HK-2 (cell line): Measurements from ENCODE around the gene WNT9A.

Experiments
- DNase-seq: peaks from one replicate; pipeline ENCODE4 v3.0.0-alpha.2; 2018; ENCODE audit not compliant: unreplicated experiment

WNT9A gene

GRCh38 chr1:227954163-227954850 lies 6.6 kb upstream of the WNT9A start:
- DNase-seq: no peak

DNA sequence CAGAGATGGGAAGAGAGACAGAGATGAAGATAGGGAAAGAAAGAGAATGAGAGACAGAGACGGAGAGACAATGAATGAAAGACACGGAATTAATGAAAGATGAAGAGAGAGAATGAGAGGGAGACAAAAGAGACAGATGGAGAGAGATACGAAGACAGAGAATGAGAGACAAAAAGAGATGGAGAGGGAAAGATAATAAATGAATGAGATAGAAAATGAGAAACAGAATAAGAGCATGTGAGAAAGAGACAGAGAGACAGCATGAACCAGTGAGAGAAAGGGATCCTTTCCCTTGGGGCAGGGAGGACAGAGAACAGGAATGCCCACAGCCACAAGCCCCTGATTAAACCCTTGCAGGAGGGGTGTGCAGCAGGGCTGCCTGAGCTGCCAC lies 5.3 kb upstream of the WNT9A start:
- DNase-seq: no peak

DNA sequence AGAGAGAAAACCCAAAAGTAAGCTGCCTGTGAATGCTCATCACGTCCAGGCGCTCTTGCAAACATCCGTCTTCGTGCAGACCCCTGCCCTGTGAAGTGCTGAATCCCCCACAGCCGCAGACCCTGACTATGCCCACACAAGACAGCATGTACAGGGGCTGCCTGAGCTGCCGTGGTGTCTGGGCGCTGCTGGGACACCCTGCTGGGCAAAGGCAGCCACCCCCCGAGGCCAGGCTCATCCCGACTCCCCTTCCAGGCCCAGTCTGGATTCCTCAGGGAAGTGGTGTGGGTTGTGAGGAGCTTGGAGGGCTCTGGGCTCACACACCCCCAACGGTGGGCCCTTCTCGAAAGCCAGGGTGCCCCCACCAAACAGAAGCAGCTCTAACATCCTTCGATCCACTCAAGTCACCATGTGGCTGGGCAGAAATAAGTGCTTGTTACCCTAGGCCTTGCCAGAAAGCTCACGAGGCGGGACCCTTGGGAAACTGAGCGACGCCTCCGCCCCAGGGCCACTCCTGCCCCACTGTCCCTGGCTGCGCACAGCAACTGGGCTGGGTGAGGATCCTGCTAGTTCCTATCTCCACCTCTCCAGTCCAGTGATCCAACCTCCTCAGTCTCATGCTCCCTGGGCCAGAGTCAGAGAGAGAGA lies 4.8 kb upstream of the WNT9A start:
- no peak for DNase-seq

DNA sequence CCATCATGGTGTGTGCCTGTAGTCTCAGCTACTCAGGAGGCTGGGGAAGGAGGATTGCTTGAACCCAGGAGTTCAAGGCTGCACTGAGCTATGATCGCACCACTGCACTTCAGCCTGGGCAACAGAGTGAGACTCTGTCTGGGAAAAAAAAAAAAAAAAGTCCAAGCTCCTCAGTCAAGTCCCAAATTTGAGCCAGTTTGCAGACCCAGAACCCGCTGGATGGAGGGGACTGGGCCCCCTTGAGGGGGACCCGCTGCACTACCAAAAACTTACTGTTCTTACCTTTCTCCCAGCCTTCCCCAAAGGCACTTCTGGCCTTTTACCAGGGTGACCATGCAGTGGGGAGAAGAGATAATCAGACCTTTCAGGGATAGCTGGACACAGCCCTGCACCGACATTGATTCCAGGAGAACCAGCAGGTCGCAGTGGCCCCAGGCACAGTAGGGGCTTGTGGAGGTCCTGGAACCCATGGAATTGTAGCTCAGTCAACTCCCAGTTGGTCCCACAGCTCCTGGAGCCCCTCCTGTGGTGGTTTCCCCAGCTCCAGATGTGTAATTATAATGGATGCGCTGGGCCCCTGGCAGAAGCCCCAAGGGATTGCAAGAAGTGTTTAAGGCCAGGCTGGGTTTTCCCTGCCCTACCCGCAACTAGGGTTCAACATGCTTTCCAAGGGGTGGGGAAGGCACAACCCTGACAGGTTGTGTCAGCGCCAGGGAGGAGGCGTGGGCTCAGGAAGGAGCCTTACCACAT lies 4.1 kb upstream of the WNT9A start:
- no peak for DNase-seq

DNA sequence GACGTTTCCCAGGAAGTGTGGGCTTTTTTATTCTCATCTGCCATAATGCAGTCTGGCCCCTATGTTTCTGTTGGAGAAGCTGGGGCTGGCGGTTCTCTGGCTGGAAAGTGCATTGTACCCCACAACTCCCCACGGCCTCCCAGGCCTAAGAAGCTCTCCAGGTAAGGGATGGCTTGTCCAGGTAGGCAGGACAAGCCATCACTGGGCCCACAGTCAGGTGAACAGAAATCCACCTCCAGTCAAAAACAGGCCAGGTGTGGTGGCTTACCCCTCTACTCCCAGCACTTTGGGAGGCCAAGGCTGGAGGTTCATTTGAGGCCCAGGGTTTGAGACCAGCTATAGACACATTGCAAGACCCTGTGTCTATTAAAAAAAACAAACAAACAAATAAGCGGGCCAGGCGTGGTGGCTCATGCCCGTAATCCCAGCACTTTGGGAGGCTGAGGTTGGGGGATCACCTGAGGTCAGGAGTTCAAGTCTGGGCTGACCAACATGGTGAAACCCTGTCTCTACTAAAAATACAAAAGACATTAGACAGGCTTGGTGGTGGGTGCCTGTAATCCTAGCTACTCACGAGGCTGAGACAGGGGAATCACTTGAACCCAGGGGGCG lies 3.1 kb upstream of the WNT9A start:
- DNase-seq: no peak

GRCh38 chr1:227949954-227950734 lies 2.4 kb upstream of the WNT9A start:
- no peak for DNase-seq

DNA sequence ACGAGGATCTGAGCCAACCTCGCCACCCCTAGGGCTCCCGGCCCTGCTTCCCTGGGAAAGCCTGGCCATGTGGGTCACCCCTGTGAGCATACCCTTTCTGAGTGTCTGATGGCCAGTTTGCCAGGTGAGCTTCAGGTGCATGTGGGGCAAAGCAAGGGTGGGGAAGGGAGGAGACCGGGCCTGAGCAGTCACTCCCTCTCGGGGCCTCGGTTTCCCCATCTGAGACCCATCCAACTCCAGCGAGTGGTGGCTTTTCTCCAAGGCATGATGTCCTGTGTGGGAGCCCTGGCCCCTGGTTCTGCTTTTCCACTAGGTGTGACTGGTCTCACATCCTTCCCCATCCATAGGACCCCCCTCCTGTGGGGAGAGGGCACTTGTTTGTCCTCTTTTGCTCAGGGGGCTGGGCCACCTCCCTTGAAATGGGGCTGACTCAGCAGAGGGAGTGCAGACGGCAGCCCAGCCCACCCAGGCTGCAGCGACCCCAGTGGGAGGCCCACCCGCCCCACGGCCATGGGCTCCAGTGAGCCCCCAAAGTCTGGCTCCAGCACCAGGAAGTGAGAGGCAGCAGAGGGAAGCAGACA lies 1.7 kb upstream of the WNT9A start:
- no peak for DNase-seq

- DNase-seq: no peak
Observed at GRCh38 chr1:227948493-227949260, 945 bp upstream of the WNT9A start.

DNA sequence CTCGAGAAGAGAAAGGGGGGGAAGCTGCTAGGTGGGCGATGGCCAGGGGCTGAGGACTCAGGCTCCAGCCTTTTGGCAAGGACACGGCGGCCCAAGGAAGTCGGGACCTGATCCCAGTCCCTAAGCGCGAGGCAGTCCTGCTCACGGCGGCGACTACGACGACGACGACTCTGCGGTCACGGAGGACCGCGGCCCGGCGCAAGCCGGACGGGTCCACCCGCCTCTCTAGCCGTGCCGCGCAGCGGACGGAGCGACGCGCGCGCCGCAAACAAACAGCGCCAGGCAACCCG lies 401 bp downstream of the WNT9A start:
- DNase-seq: no peak

- peak; percentile 80 for DNase-seq
Observed at GRCh38 chr1:227946624-227947385, 927 bp downstream of the WNT9A start.

DNA sequence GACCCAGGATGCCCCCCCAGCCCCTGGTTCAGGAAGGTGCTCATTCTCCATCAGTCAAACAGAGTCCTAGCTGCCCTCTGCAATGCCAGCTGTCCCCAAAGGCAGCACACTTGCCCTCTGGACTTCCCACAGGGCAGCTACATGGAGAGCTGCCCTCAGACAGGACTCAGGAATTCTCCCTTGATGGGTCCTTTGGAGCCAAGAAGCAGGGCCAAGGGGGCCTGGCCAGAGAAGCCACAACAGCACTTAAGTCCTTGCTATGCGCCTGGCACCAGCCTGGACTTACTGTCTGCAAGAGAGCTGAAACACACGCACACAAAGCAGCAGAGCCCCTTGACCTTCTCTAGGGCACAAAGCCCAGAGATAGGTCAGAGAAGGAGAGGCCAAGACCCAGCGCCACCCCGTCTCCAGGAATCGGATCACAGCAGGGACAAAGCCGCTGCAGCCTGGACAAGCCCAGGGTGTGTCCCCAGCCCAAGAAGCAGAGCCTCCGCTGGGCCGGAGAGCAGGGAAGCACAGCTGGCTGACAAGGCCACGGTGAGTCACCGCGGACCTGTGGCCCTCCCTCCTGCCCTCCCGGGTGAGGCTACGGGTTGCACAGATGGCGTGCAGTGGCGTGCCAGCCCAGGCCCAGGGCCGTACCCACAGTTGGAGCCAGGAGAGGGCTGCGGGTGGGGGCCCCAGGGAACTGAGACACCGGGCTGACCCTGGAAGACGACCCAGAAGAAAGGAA lies 1.7 kb downstream of the WNT9A start:
- peak; percentile 69 for DNase-seq

- DNase-seq: no peak
Observed at GRCh38 chr1:227944931-227945890, 2.5 kb downstream of the WNT9A start.

- no peak for DNase-seq
Observed at GRCh38 chr1:227944090-227944930, 3.4 kb downstream of the WNT9A start.

- DNase-seq: no peak
Observed at GRCh38 chr1:227943381-227944089, 4.2 kb downstream of the WNT9A start.

DNA sequence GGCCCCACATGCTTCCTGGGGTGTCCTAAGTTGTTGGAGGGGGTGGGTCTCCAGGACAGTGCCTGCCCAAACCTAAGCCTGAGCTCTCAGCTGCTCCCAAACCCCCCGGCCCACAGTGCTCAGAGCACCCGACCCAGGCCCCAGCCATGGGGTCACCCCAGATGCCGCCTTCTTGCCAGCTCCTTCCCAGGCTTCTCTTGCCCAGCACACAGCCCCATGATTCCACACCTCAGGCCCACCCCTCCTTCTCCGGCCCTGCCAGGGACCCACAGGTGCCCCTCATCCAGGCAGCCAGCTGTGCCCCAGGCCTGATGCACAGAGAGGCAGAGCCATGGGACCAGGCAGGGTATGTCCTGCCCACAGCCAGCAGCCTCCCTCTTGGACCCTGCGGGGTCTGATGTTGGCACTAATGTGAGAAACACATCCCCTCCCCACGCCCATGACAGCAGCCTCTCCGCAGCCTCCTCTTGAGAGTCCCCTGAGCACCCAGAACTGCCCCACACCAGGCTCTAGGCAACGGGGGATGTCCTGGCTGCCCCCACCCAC lies 4.9 kb downstream of the WNT9A start:
- DNase-seq: no peak

DNA sequence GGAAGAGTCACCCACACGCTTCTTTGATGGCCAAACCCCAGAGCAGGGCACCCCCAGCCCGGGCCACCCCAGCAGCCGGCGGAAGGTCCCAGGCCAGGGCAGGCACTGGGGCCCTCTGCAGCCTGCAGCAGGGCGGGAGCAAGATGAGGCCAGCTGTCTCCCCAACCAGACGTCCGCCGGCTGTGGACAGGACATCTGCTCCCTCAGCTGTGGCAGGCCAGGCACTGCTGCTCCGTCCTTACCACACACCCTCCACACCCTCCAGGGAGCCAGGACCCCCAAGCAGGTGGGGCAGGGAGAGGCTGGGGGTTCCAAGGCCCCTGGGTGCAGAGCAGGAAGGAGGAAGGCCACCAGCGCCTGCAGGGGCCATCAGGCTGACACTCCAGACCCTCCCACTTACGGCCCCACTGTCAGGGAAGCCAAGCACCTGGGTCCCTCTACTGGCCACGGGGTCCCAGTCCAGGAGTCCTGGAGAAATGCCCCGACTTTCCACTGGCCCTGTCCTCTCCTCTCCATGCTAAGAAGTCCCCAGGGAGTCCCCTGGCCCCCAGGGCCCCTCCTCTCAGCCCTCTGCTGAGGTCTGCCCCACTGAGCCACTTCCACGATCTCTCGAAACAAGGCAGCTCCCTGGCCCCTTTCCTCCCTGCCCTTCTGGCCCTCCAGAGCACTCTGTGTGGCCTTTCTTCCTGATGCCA lies 5.6 kb downstream of the WNT9A start:
- DNase-seq: no peak
